GM19023 (cell line): ENCODE data around the gene DSTN.

Experiments used
- ATAC-seq: cut with Tn5 transposase; IDR thresholded peaks from one replicate; pipeline ENCODE4 v1.9.1; 2021; ENCODE audit warnings: mild to moderate bottlenecking, moderate library complexity; ENCODE audit not compliant: unreplicated experiment

The DSTN gene

GRCh38 chr20:17569616-17570346, at the start of gene DSTN:
DSTN (plus strand) TSS chr20:17570075; CDS start chr20:17570209, 134 bp downstream.
- peak; percentile 95 for ATAC-seq

- no peak for ATAC-seq
Observed at GRCh38 chr20:17520583-17520982, 49.3 kb upstream of the DSTN start.

GRCh38 chr20:17522528-17522927, 47.3 kb upstream of the DSTN start:
- ATAC-seq = no peak

GRCh38 chr20:17523326-17523725, 46.5 kb upstream of the DSTN start:
- ATAC-seq = no peak

GRCh38 chr20:17524560-17524959, 45.3 kb upstream of the DSTN start:
- no peak for ATAC-seq

- no peak for ATAC-seq
Observed at GRCh38 chr20:17525132-17525531, 44.7 kb upstream of the DSTN start.

GRCh38 chr20:17525650-17526049, 44.2 kb upstream of the DSTN start:
- no peak for ATAC-seq

- ATAC-seq = no peak
Observed at GRCh38 chr20:17529586-17529985, 40.3 kb upstream of the DSTN start.

GRCh38 chr20:17530153-17530552, 39.7 kb upstream of the DSTN start:
- ATAC-seq = no peak

- no peak for ATAC-seq
Observed at GRCh38 chr20:17530716-17531664, 38.9 kb upstream of the DSTN start, which contains the start of gene BFSP1. BFSP1 (minus strand) TSS chr20:17531379; CDS start chr20:17531329, 50 bp downstream.

- ATAC-seq = no peak
Observed at GRCh38 chr20:17531665-17532025, 38.2 kb upstream of the DSTN start.

GRCh38 chr20:17533396-17533795, 36.5 kb upstream of the DSTN start:
- ATAC-seq = no peak

- no peak for ATAC-seq
Observed at GRCh38 chr20:17534077-17534476, 35.8 kb upstream of the DSTN start.

GRCh38 chr20:17536944-17537444, 32.9 kb upstream of the DSTN start:
- ATAC-seq = peak; percentile 84

- ATAC-seq = no peak
Observed at GRCh38 chr20:17537959-17538358, 31.9 kb upstream of the DSTN start.

GRCh38 chr20:17538517-17539170, 31.2 kb upstream of the DSTN start:
- no peak for ATAC-seq

- no peak for ATAC-seq
Observed at GRCh38 chr20:17541596-17541995, 28.3 kb upstream of the DSTN start.

- ATAC-seq = no peak
Observed at GRCh38 chr20:17541996-17542395, 27.9 kb upstream of the DSTN start.

GRCh38 chr20:17542481-17542880, 27.4 kb upstream of the DSTN start:
- ATAC-seq = no peak

- no peak for ATAC-seq
Observed at GRCh38 chr20:17542993-17543412, 26.9 kb upstream of the DSTN start.

GRCh38 chr20:17543531-17544131, 26.2 kb upstream of the DSTN start:
- no peak for ATAC-seq
